ENCODE data around the gene KBTBD4. TPM values are rescaled to one million over a fixed set of nuclear protein-coding genes. Genes with fewer than 3 reads are reported as not detected.

Gene KBTBD4
- total and polyA plus RNA-seq, 2 of the 8 experiments (the other 6 are each of a cell fraction or from before 2014, with no cell fraction given), result 12.0 to 19.5 TPM

DNA sequence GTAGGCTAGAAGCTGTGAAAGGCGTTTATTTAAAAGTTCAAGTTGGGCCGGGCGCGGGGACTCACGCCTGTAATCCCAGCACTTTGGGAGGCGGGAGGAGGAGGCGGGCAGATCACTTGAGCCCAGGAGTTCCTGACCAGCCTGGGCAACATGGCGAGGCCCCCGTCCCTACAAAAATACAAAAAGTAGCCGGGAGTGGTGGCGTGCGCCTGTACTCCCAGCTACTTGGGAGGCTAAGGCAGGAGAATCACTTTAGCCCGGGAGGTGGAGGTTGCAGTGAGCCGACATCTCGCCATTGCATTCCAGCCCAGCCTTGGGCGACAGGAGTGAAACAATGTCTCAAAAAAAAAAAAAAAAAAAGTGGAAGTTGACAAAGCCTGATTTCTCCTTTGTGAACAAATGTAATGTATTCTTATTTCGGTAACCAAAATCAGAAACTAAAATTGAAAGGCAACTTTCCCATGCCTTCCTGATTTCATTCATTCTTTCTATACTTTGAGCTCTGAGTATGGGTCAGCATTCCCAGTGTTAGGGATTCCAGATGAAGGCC, 12.5 kb downstream of the KBTBD4 start (continued):
- TF ChIP-seq, protein P1, sequence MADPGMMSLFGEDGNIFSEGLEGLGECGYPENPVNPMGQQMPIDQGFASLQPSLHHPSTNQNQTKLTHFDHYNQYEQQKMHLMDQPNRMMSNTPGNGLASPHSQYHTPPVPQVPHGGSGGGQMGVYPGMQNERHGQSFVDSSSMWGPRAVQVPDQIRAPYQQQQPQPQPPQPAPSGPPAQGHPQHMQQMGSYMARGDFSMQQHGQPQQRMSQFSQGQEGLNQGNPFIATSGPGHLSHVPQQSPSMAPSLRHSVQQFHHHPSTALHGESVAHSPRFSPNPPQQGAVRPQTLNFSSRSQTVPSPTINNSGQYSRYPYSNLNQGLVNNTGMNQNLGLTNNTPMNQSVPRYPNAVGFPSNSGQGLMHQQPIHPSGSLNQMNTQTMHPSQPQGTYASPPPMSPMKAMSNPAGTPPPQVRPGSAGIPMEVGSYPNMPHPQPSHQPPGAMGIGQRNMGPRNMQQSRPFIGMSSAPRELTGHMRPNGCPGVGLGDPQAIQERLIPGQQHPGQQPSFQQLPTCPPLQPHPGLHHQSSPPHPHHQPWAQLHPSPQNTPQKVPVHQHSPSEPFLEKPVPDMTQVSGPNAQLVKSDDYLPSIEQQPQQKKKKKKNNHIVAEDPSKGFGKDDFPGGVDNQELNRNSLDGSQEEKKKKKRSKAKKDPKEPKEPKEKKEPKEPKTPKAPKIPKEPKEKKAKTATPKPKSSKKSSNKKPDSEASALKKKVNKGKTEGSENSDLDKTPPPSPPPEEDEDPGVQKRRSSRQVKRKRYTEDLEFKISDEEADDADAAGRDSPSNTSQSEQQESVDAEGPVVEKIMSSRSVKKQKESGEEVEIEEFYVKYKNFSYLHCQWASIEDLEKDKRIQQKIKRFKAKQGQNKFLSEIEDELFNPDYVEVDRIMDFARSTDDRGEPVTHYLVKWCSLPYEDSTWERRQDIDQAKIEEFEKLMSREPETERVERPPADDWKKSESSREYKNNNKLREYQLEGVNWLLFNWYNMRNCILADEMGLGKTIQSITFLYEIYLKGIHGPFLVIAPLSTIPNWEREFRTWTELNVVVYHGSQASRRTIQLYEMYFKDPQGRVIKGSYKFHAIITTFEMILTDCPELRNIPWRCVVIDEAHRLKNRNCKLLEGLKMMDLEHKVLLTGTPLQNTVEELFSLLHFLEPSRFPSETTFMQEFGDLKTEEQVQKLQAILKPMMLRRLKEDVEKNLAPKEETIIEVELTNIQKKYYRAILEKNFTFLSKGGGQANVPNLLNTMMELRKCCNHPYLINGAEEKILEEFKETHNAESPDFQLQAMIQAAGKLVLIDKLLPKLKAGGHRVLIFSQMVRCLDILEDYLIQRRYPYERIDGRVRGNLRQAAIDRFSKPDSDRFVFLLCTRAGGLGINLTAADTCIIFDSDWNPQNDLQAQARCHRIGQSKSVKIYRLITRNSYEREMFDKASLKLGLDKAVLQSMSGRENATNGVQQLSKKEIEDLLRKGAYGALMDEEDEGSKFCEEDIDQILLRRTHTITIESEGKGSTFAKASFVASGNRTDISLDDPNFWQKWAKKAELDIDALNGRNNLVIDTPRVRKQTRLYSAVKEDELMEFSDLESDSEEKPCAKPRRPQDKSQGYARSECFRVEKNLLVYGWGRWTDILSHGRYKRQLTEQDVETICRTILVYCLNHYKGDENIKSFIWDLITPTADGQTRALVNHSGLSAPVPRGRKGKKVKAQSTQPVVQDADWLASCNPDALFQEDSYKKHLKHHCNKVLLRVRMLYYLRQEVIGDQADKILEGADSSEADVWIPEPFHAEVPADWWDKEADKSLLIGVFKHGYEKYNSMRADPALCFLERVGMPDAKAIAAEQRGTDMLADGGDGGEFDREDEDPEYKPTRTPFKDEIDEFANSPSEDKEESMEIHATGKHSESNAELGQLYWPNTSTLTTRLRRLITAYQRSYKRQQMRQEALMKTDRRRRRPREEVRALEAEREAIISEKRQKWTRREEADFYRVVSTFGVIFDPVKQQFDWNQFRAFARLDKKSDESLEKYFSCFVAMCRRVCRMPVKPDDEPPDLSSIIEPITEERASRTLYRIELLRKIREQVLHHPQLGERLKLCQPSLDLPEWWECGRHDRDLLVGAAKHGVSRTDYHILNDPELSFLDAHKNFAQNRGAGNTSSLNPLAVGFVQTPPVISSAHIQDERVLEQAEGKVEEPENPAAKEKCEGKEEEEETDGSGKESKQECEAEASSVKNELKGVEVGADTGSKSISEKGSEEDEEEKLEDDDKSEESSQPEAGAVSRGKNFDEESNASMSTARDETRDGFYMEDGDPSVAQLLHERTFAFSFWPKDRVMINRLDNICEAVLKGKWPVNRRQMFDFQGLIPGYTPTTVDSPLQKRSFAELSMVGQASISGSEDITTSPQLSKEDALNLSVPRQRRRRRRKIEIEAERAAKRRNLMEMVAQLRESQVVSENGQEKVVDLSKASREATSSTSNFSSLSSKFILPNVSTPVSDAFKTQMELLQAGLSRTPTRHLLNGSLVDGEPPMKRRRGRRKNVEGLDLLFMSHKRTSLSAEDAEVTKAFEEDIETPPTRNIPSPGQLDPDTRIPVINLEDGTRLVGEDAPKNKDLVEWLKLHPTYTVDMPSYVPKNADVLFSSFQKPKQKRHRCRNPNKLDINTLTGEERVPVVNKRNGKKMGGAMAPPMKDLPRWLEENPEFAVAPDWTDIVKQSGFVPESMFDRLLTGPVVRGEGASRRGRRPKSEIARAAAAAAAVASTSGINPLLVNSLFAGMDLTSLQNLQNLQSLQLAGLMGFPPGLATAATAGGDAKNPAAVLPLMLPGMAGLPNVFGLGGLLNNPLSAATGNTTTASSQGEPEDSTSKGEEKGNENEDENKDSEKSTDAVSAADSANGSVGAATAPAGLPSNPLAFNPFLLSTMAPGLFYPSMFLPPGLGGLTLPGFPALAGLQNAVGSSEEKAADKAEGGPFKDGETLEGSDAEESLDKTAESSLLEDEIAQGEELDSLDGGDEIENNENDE (IDR thresholded peaks at IDR 0.05; ENCODE audit: insufficient replicate concordance, low read length), result no peak
- TF ChIP-seq KDM1A (IDR thresholded peaks at IDR 0.05; ENCODE audit: borderline replicate concordance, low read length), result 0 out of 2 replicates have a peak, but pooled peaks have one; percentile 60
